NCI-H187 (cell line): Measurements from ENCODE around the gene OR10A7.
A peak's percentile ranks its signal among the peaks of the same experiment; 100 is the strongest.
"Not testable (repeated sequence)": the region's sequence is repeated elsewhere in the genome, so short reads cannot be mapped to it uniquely, and the experiment has no call there.

Source experiments
- DNase-seq, 2 experiments: peaks; one replicate each; lab custom pipeline; 2025; lab: John Stamatoyannopoulos, UW

Gene OR10A7

DNA sequence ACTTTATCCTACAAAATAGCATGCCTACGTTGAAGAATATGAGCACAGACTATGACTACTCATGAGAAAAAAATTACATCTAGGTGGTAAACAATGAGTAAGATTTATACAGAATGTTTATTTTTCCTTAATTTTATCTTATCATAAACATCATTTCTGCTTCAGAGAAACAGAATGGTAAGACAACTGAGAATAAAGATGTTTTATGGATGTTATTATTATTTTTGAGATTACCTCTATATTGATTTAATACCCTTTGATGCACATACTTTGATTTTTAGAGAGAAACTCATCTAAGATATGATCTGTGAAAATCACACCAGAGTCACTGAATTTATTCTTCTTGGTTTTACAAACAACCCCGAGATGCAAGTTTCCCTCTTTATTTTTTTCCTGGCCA is at the start of gene OR10A7:
TSS of gene OR10A7 (plus strand) at position 301 of the 400 bp plus-strand sequence. CDS start at position 301, 0 bp downstream.
- DNase-seq: no peak

DNA sequence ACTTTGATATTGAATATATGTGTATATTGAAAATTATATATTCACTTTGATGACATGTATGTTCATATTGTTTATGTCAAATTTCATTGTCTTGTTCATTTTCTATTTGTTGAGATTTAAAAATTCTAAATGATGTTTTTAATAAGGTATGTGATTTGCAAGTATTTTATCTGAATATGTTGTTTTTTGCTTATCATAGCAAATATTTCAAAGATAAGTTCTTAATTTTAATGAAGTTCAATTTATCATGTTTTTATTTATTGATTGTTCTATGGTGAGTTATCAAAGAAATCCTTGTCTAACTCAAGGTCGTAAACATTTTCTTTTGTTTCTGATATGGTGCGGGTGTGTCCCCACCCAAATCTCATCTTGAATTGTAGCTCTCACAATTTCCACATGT is 49.4 kb upstream of the OR10A7 start:
- no peak for DNase-seq

DNA sequence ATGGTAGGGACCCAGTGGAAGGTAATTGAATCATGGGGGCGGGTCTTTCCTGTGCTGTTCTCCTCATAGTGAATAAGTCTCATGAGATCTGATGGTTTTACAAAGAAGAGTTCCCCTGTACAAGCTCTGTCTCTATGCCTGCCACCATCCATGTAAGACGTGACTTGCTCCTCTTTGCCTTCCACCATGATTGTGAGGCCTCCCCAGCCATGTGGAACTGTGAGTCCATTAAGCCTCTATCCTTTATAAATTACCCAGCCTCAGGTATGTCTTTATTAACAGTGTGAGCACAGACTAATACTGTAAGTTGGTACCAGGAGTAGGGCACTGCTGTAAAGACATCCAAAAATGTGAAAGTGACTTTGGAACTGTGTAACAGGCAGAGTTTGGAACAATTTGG is 49.0 kb upstream of the OR10A7 start:
- DNase-seq: not testable (repeated sequence)

DNA sequence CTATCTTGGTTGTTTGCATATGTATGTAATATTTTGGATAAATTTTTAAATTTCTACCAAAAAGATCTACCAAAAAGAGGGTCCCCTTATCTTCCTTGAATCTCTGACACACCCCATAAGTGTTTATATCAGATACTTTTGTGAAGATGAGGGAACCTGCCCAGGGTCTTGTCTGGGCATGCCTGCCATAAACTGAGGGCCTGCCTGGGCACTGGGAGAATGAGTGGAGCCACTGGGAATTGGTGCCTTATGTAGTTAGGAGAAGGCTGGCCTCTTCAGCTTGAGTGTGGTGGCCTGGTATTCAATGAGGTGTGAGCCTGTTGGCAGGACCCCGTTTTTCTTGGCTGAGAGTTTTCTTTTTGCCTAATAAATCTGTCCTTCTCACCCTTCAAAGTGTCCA is 48.1 kb upstream of the OR10A7 start:
- no peak for DNase-seq

GRCh38 chr12:55173456-55173855 is 47.4 kb upstream of the OR10A7 start:
- DNase-seq: no peak

GRCh38 chr12:55188573-55188972 is 32.3 kb upstream of the OR10A7 start:
- no peak for DNase-seq

DNA sequence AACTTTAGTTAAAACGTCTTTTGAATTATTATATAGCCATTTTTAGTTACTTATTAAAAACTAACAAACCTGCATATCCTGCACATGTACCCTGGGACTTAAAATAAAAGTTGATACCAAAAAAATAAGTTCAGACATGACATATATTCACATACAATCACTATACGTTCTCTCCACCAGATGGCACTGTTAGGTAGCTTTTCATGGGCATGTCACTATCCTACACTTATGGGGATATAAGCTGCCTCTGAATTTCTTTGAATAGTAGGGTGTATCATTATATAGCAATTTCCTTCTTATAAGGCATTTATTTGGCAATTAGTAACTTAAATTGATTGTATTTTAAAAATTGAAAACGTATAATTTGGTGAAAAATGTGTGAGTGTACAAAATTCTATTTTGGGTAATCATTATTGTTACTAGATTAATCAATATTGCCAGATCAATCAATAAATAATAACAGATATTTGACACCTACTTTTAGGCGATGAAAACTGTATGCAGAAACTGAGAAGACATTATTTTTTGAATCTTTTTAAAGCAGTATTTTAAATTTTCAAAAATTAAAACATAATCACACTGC is 31.8 kb upstream of the OR10A7 start:
- peak; percentile 43 to 52 for DNase-seq

GRCh38 chr12:55194382-55194781 is 26.4 kb upstream of the OR10A7 start:
- no peak for DNase-seq

GRCh38 chr12:55226523-55226922 is 5.7 kb downstream of the OR10A7 start:
- no peak for DNase-seq

DNA sequence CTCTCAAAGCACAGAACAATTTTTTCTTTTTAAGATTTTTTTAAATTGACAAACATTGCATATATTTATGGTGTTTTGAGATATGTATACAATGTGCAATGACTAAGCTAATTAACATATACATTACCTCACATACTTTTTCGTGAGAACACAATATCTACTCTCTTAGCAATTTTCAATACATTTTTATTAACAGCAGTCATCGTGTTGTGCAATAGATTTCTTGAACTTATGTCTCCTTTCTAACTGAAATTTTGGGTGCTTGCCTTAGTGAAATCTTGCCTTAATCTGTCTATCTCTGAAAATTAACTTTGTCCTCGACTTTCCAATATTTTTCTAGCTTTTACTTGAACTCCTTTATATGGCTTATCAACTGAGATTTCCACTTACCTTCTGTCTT is 6.8 kb downstream of the OR10A7 start:
- DNase-seq: no peak

- no peak for DNase-seq
Observed at GRCh38 chr12:55244309-55244708, 23.5 kb downstream of the OR10A7 start, which contains the start of gene OR6C74. Gene OR6C74, plus strand, starts transcription at chr12:55244609. Its CDS starts 2,679 bp downstream, at chr12:55247288.

- DNase-seq: no peak
Observed at GRCh38 chr12:55246159-55246558, 25.3 kb downstream of the OR10A7 start.

GRCh38 chr12:55250944-55251343 is 30.1 kb downstream of the OR10A7 start:
- no peak for DNase-seq

GRCh38 chr12:55253281-55253680 is 32.5 kb downstream of the OR10A7 start:
- no peak for DNase-seq

DNA sequence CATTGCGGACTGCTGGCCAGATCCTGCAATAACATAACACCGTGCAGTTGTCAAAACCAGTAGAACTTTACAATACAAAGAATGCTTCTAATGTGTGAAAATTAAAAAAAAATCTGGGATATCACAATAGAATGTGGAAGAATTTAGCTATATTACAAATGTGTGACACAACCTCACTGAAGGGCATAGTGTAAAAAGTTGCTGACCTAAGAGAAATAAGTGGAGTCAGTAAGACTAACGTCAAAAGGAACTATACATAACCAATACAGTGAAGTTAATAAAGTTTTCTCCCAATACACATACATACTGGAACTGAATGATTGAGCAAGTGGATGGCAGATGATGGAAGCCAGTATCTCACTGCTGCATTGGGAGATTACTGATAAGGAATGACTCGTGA is 36.0 kb downstream of the OR10A7 start:
- DNase-seq: no peak

DNA sequence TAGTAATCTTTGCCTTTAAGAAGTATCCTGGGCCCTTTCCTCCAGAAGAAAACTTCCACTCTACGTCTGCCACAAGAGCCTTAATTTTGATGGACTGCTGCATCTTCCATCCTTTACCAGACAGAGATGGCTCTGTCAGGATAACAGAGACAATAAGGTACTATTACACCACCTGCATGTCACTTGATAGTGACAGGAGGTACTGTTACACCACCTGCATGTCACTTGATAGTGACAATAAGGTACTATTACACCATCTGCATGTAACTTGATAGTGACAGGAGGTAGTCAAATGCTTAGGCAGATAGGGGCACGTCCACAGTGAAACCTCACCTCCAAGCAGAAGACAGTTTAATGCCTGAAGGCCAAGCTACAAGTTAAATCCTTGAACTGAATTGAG is 37.5 kb downstream of the OR10A7 start:
- DNase-seq: no peak
